Activated T-cell treated with anti-CD3 and anti-CD28 coated beads, Interleukin-2, amount 50 U/mL, for 24 hours (primary cell): Measurements from ENCODE around the gene SP5.

Source experiments
- DNase-seq: peaks from one replicate; pipeline ENCODE4 v3.0.0-alpha.2; 2020
- H3K27ac Mint-ChIP-seq: 2 replicates; pipeline ENCODE4 v1.8.0; 2020; ENCODE audit warnings: mild to moderate bottlenecking, mixed read lengths
- H3K27me3 Mint-ChIP-seq: 2 replicates; pipeline ENCODE4 v1.8.0; 2020; ENCODE audit warnings: mixed read lengths
- H3K36me3 Mint-ChIP-seq: 2 replicates; pipeline ENCODE4 v1.8.0; 2020; ENCODE audit warnings: low read depth, mixed read lengths
- H3K4me1 Mint-ChIP-seq: 2 replicates; pipeline ENCODE4 v1.8.0; 2020; ENCODE audit warnings: low read depth, mixed read lengths
- H3K4me3 Mint-ChIP-seq: 2 replicates; pipeline ENCODE4 v1.8.0; 2020; ENCODE audit warnings: mild to moderate bottlenecking, moderate library complexity, mixed read lengths
- H3K9me3 Mint-ChIP-seq: 2 replicates; pipeline ENCODE4 v1.8.0; 2020; ENCODE audit warnings: mixed read lengths

Gene SP5

GRCh38 chr2:170695521-170696410, 19.4 kb upstream of the SP5 start:
- H3K4me3 Mint-ChIP-seq, result no peak overlapping the region
- no peak for DNase-seq
- H3K27me3 Mint-ChIP-seq, result peaks cover 11% of the 10 kb centered on the region
- no peaks in the 10 kb centered on the region for H3K9me3 Mint-ChIP-seq
- H3K4me1 Mint-ChIP-seq, result no peaks in the 10 kb centered on the region
- H3K27ac Mint-ChIP-seq, result no peak overlapping the region
- H3K36me3 Mint-ChIP-seq, result no peaks in the 10 kb centered on the region

- Mint-ChIP-seq H3K27me3 (peaks cover 15% of the 10 kb centered on the region), H3K4me1 (no peaks in the 10 kb centered on the region), H3K4me3 (no peak overlapping the region), H3K36me3 (no peaks in the 10 kb centered on the region), H3K9me3 (no peaks in the 10 kb centered on the region), H3K27ac (no peak overlapping the region)
- no peak for DNase-seq
Measured at GRCh38 chr2:170696948-170697347, 18.2 kb upstream of the SP5 start.

- no peak for DNase-seq
- H3K27me3 Mint-ChIP-seq, result peaks cover 27% of the 10 kb centered on the region
- no peaks in the 10 kb centered on the region for H3K36me3 Mint-ChIP-seq
- H3K27ac Mint-ChIP-seq, result no peak overlapping the region
- H3K9me3 Mint-ChIP-seq, result peaks cover 4% of the 10 kb centered on the region
- H3K4me3 Mint-ChIP-seq, result no peak overlapping the region
- H3K4me1 Mint-ChIP-seq, result no peaks in the 10 kb centered on the region
Measured at GRCh38 chr2:170701011-170701410, 14.1 kb upstream of the SP5 start.

GRCh38 chr2:170703776-170704476, 11.2 kb upstream of the SP5 start:
- DNase-seq, result no peak
- H3K36me3 Mint-ChIP-seq, result no peaks in the 10 kb centered on the region
- H3K27ac Mint-ChIP-seq, result no peak overlapping the region
- H3K4me1 Mint-ChIP-seq, result no peaks in the 10 kb centered on the region
- H3K9me3 Mint-ChIP-seq, result peaks cover 4% of the 10 kb centered on the region
- H3K4me3 Mint-ChIP-seq, result no peak overlapping the region
- H3K27me3 Mint-ChIP-seq, result peaks cover 41% of the 10 kb centered on the region

GRCh38 chr2:170707821-170708795, 7.0 kb upstream of the SP5 start:
- Mint-ChIP-seq H3K4me1 (peaks cover 14% of the 10 kb centered on the region), H3K9me3 (peaks cover 1% of the 10 kb centered on the region), H3K27me3 (peaks cover 66% of the 10 kb centered on the region), H3K27ac (no peak overlapping the region), H3K36me3 (no peaks in the 10 kb centered on the region), H3K4me3 (no peak overlapping the region)
- DNase-seq, result no peak

- no peak for DNase-seq
- Mint-ChIP-seq H3K27me3 (peaks cover 75% of the 10 kb centered on the region), H3K4me3 (no peak overlapping the region), H3K4me1 (peaks cover 26% of the 10 kb centered on the region), H3K36me3 (no peaks in the 10 kb centered on the region), H3K27ac (no peak overlapping the region), H3K9me3 (no peaks in the 10 kb centered on the region)
Measured at GRCh38 chr2:170710609-170710979, 4.5 kb upstream of the SP5 start.

GRCh38 chr2:170711196-170711773, 3.9 kb upstream of the SP5 start:
- Mint-ChIP-seq H3K27ac (no peak overlapping the region), H3K4me3 (no peak overlapping the region), H3K27me3 (peaks cover 78% of the 10 kb centered on the region), H3K36me3 (no peaks in the 10 kb centered on the region), H3K4me1 (peaks cover 29% of the 10 kb centered on the region), H3K9me3 (no peaks in the 10 kb centered on the region)
- no peak for DNase-seq

GRCh38 chr2:170711774-170712652, 3.1 kb upstream of the SP5 start:
- no peaks in the 10 kb centered on the region for H3K9me3 Mint-ChIP-seq
- peaks cover 30% of the 10 kb centered on the region for H3K4me1 Mint-ChIP-seq
- peak overlapping the region; percentile 18 for H3K4me3 Mint-ChIP-seq
- H3K36me3 Mint-ChIP-seq, result no peaks in the 10 kb centered on the region
- H3K27me3 Mint-ChIP-seq, result peaks cover 79% of the 10 kb centered on the region
- no peak overlapping the region for H3K27ac Mint-ChIP-seq
- peak; percentile 38 for DNase-seq

GRCh38 chr2:170712653-170713542, 2.2 kb upstream of the SP5 start:
- peaks cover 83% of the 10 kb centered on the region for H3K27me3 Mint-ChIP-seq
- no peaks in the 10 kb centered on the region for H3K36me3 Mint-ChIP-seq
- peak; percentile 35 for DNase-seq
- H3K4me1 Mint-ChIP-seq, result peaks cover 37% of the 10 kb centered on the region
- no peaks in the 10 kb centered on the region for H3K9me3 Mint-ChIP-seq
- H3K27ac Mint-ChIP-seq, result no peak overlapping the region
- no peak overlapping the region for H3K4me3 Mint-ChIP-seq

GRCh38 chr2:170713543-170714380, 1.4 kb upstream of the SP5 start:
- Mint-ChIP-seq H3K9me3 (no peaks in the 10 kb centered on the region), H3K4me3 (peak overlapping the region; percentile 44), H3K27ac (no peak overlapping the region), H3K27me3 (peaks cover 83% of the 10 kb centered on the region), H3K4me1 (peaks cover 40% of the 10 kb centered on the region), H3K36me3 (no peaks in the 10 kb centered on the region)
- DNase-seq, result peak; percentile 48

- Mint-ChIP-seq H3K27me3 (peaks cover 83% of the 10 kb centered on the region), H3K9me3 (no peaks in the 10 kb centered on the region), H3K36me3 (no peaks in the 10 kb centered on the region), H3K4me3 (peak overlapping the region; percentile 68), H3K27ac (no peak overlapping the region), H3K4me1 (peaks cover 40% of the 10 kb centered on the region)
- DNase-seq, result no peak
Measured at GRCh38 chr2:170714381-170715061, 616 bp upstream of the SP5 start.
